Astrocyte (in vitro differentiated cells and primary cell): ENCODE results near the gene ANKRD23.

Experiments used
- CTCF ChIP-seq: IDR thresholded peaks from 2 replicates; pipeline ENCODE4 v1.5.1; 2011; ENCODE audit warnings: low read depth, mild to moderate bottlenecking, inconsistent platforms, low read length, moderate library complexity; ENCODE audit not compliant: insufficient read depth
- EZH2 ChIP-seq: IDR thresholded peaks from 2 replicates; pipeline ENCODE4 v1.6.1; 2012; ENCODE audit warnings: mild to moderate bottlenecking, low read length, inconsistent platforms; ENCODE audit not compliant: insufficient read depth

- TF ChIP-seq CTCF, result no peak
- TF ChIP-seq EZH2, result no peak
Observed at GRCh38 chr2:96869822-96870625, 26.2 kb upstream of the ANKRD23 start, which contains the start of gene SEMA4C.
